SK-N-MC (cell line): ENCODE data around the gene C7orf25.

Experiments used
- EZH2 ChIP-seq: fragments of 200-600 bp; sonication (generic); IDR thresholded peaks from one replicate; pipeline ENCODE4 v1.6.1; 2017; ENCODE audit warnings: antibody characterized with exemption
- FOXP2 ChIP-seq: optimal IDR thresholded peaks from 2 replicates; pipeline ENCODE3; 2011; ENCODE audit warnings: mild to moderate bottlenecking, moderate library complexity; ENCODE audit not compliant: insufficient read depth; ENCODE audit errors: extremely low read length, control extremely low read depth
- POLR2AphosphoS5 ChIP-seq: IDR thresholded peaks from 2 replicates; pipeline ENCODE4 v1.6.1; 2012; ENCODE audit warnings: mild to moderate bottlenecking, low read depth, low read length, borderline replicate concordance

GRCh38 chr7:42956062-42956461, 44.2 kb upstream of the C7orf25 start:
- no peak for TF ChIP-seq EZH2
- no peak for TF ChIP-seq POLR2AphosphoS5
- TF ChIP-seq FOXP2, result no peak
